A549 (cell line): Measurements from ENCODE around the gene DLK2. TPM values are rescaled to one million over a fixed set of nuclear protein-coding genes. Genes with fewer than 3 reads are reported as not detected.

Experiments
- ATAC-seq, 2 experiments: fragments of 200-7000 bp in 1 of 2; fragments of >200 bp in 1 of 2; cut with Nextera tagmentation in 1 of 2; cut with Tn5 transposase in 1 of 2; 3 replicates each; pipeline versions ENCODE4 v1.8.0 to v1.9.1; 2018 to 2020; ENCODE audit warnings: mild to moderate bottlenecking in 1 of 2, moderate library complexity in 1 of 2
- CTCF ChIA-PET: fragments of 300-600 bp; sonication (Branson Sonifier 250); formaldehyde crosslinking; extraction: SDS; loops from one replicate; lab custom pipeline; 2021; ENCODE audit warnings: antibody characterized with exemption, inconsistent platforms; lab: Yijun Ruan, JAX
- POLR2A ChIA-PET: fragments of 350-600 bp; formaldehyde crosslinking; extraction: SDS; loops from one replicate; lab custom pipeline; 2021; ENCODE audit warnings: antibody characterized with exemption, inconsistent platforms; lab: Yijun Ruan, JAX
- DNase-seq, 2 experiments: peaks; one replicate each; pipeline versions ENCODE4 v3.0.0 to v3.0.0-alpha.2; 2011 to 2016; ENCODE audit warnings: low read depth in 1 of 2, low spot score in 1 of 2
- FAIRE-seq: peaks from 2 replicates; lab custom pipeline; 2011; peaks lifted over from hg19 to GRCh38; lab: Jason Lieb, UNC
- H3K27ac ChIP-seq, 2 experiments: fragments of >200 bp; sonication (Bioruptor Twin); formaldehyde crosslinking; 3 replicates each; pipeline ENCODE4 v1.5.1; 2016 to 2017
- H3K4me1 ChIP-seq: fragments of >200 bp; sonication (Bioruptor Twin); formaldehyde crosslinking; 3 replicates; pipeline ENCODE4 v1.6.1; 2016
- H3K4me2 ChIP-seq: fragments of >200 bp; sonication (Bioruptor Twin); formaldehyde crosslinking; 3 replicates; pipeline ENCODE4 v1.6.1; 2016
- H3K4me3 ChIP-seq: fragments of >200 bp; sonication (Bioruptor Twin); formaldehyde crosslinking; 3 replicates; pipeline ENCODE4 v1.5.1; 2016
- H3K9me3 ChIP-seq: fragments of >200 bp; sonication (Bioruptor Twin); formaldehyde crosslinking; 3 replicates; pipeline ENCODE4 v1.6.1; 2016
- BHLHE40 ChIP-seq: IDR thresholded peaks from 2 replicates; pipeline ENCODE4 v1.6.1; 2012; ENCODE audit warnings: low read depth, low read length, inconsistent platforms
- CBX2 ChIP-seq: fragments of 200-600 bp; sonication (generic); IDR thresholded peaks from 2 replicates; pipeline ENCODE4 v1.6.1; 2016; ENCODE audit warnings: low read depth, mild to moderate bottlenecking, borderline replicate concordance
- CBX8 ChIP-seq: fragments of 200-600 bp; sonication (generic); IDR thresholded peaks from 2 replicates; pipeline ENCODE4 v1.6.1; 2016
- CHD2 ChIP-seq: fragments of 150-350 bp; IDR thresholded peaks from 2 replicates; pipeline ENCODE4 v1.6.1; 2014; ENCODE audit warnings: low read length; ENCODE audit not compliant: partially characterized antibody
- CHD4 ChIP-seq: fragments of 200-600 bp; sonication (generic); IDR thresholded peaks from 2 replicates; pipeline ENCODE4 v1.6.1; 2016; ENCODE audit warnings: antibody characterized with exemption, mild to moderate bottlenecking, borderline replicate concordance
- EP300 ChIP-seq, 2 experiments: fragments of >200 bp; sonication (Bioruptor Twin); formaldehyde crosslinking; IDR thresholded peaks; 2 replicates in 1 of 2; 3 replicates in 1 of 2; pipeline ENCODE4 v1.6.1; 2016 to 2017
- FOXS1 ChIP-seq: fragments of 250-450 bp; sonication (Bioruptor Pico); IDR thresholded peaks from 2 replicates; pipeline ENCODE4 v1.5.0; 2020; ENCODE audit warnings: mild to moderate bottlenecking, moderate library complexity
- HEYL ChIP-seq: fragments of 250-450 bp; sonication (Bioruptor Pico); IDR thresholded peaks from 2 replicates; pipeline ENCODE4 v1.8.0; 2021; ENCODE audit warnings: mild to moderate bottlenecking, moderate library complexity
- KDM1A ChIP-seq: fragments of 200-600 bp; sonication (generic); IDR thresholded peaks from 2 replicates; pipeline ENCODE4 v1.6.1; 2016; ENCODE audit warnings: low read depth, mild to moderate bottlenecking
- KDM5A ChIP-seq: fragments of 200-600 bp; sonication (generic); IDR thresholded peaks from 2 replicates; pipeline ENCODE4 v1.6.1; 2016; ENCODE audit warnings: antibody characterized with exemption, mild to moderate bottlenecking
- MYC ChIP-seq: IDR thresholded peaks from 2 replicates; pipeline ENCODE4 v1.6.1; 2012; ENCODE audit warnings: mild to moderate bottlenecking, inconsistent platforms, low read length, improper control_type of control experiment, borderline replicate concordance
- PHF8 ChIP-seq: fragments of 200-600 bp; sonication (generic); IDR thresholded peaks from 2 replicates; pipeline ENCODE4 v1.6.1; 2016; ENCODE audit warnings: low read depth, mild to moderate bottlenecking, antibody characterized with exemption, moderate library complexity, borderline replicate concordance
- POLR2A ChIP-seq: IDR thresholded peaks from 2 replicates; pipeline ENCODE4 v1.6.1; 2012; ENCODE audit warnings: mild to moderate bottlenecking, low read length
- POLR2AphosphoS2 ChIP-seq: conservative IDR thresholded peaks from 2 replicates; pipeline ENCODE4 v1.6.1; 2012; ENCODE audit warnings: low read length, improper control_type of control experiment, inconsistent platforms
- RARB ChIP-seq: fragments of 250-450 bp; sonication (Bioruptor Pico); IDR thresholded peaks from 2 replicates; pipeline ENCODE4 v1.8.0; 2021; ENCODE audit warnings: mild to moderate bottlenecking, moderate library complexity
- RNF2 ChIP-seq: fragments of 200-600 bp; sonication (generic); IDR thresholded peaks from 2 replicates; pipeline ENCODE4 v1.6.1; 2016; ENCODE audit warnings: low read depth, mild to moderate bottlenecking, antibody characterized with exemption, moderate library complexity, borderline replicate concordance
- SMC3 ChIP-seq: fragments of >200 bp; sonication (Bioruptor Twin); formaldehyde crosslinking; IDR thresholded peaks from 3 replicates; pipeline ENCODE4 v1.6.1; 2018; ENCODE audit warnings: inconsistent platforms
- SREBF2 ChIP-seq: fragments of 450-650 bp; IDR thresholded peaks from 2 replicates; pipeline ENCODE4 v1.6.1; 2014; ENCODE audit warnings: mild to moderate bottlenecking, moderate library complexity
- ZSCAN20 ChIP-seq: fragments of 250-450 bp; sonication (Bioruptor Pico); IDR thresholded peaks from 2 replicates; pipeline ENCODE4 v1.8.0; 2022; ENCODE audit warnings: mild to moderate bottlenecking, moderate library complexity
- WGBS: methylation state at CpG from one replicate; pipeline ENCODE4 v1.1.6; 2017; ENCODE audit errors: missing lambda C conversion rate; 5-methylcytosine and 5-hydroxymethylcytosine counted together
- polyA plus RNA-seq, 4 experiments: library from polyadenylated mRNA; depleted of rRNA in 3 of 4; stranded (reverse); fragments of >200 nt; fragmentation: RNase III in 1 of 4; extraction: RNeasy Plus Mini Kit Qiagen cat#74134 plus additional on column Dnase treatment in 1 of 4; gene quantifications; 2 replicates in 3 of 4; 3 replicates in 1 of 4; pipeline ENCODE4 v1.2.3, GENCODE V29; 2011 to 2017
- TF ChIP-seq, protein P1 (sequence below): IDR thresholded peaks from 2 replicates; pipeline ENCODE4 v1.6.1; 2012
- TF ChIP-seq, protein P2 (sequence below): fragments of >200 bp; sonication (Bioruptor Twin); formaldehyde crosslinking; IDR thresholded peaks from 3 replicates; pipeline ENCODE4 v1.6.1; 2016
- TF ChIP-seq, protein P3 (sequence below): IDR thresholded peaks from 2 replicates; pipeline ENCODE4 v1.6.1; 2012
- TF ChIP-seq, protein P4 (sequence below): fragments of 250-450 bp; sonication (Bioruptor Pico); IDR thresholded peaks from 2 replicates; pipeline ENCODE4 v1.5.0; 2020; ENCODE audit warnings: low read depth, mild to moderate bottlenecking, moderate library complexity

Gene DLK2
- polyA plus RNA-seq, 2 of the 4 experiments (the other 2 are of a cell fraction) = 2.5 to 2.9 TPM

DNA sequence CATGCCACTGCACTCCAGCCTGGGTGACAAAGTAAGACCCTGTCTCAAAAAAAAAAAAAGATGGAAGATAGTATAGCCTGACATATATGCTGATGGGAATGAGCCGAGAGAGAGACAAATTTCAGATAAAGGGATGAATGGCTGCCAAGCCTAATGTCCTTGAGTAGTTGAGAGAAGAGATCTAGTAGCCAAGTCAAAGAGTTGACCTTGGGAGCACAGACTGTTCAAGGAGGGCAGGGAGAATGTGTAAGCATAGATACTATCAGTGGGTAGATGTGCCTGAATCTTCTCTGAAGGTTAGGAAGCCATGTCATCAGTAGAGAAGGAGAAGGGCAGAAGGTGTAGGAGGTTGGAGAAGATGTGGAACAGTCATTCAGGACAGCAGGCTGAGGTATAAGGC is 48.1 kb downstream of the DLK2 start:
- no peaks in the 10 kb centered on the region for H3K9me3 ChIP-seq
- H3K4me3 ChIP-seq = no peak overlapping the region
- CTCF ChIA-PET = no interaction called here
- H3K4me1 ChIP-seq = no peaks in the 10 kb centered on the region
- POLR2A ChIA-PET = no interaction called here
- DNase-seq = no peak
- no peak overlapping the region for H3K4me2 ChIP-seq
- no peak for TF ChIP-seq KDM5A
- TF ChIP-seq RNF2 = no peak
- no peak for TF ChIP-seq POLR2AphosphoS2
- TF ChIP-seq SMC3 = no peak
- no peak for TF ChIP-seq CBX8
- TF ChIP-seq BHLHE40 = no peak
- no peak for FAIRE-seq
- ATAC-seq = no peak
- 85% methylated on average over 1 of the region's 1 CpG for WGBS
- H3K27ac ChIP-seq = no peak overlapping the region

DNA sequence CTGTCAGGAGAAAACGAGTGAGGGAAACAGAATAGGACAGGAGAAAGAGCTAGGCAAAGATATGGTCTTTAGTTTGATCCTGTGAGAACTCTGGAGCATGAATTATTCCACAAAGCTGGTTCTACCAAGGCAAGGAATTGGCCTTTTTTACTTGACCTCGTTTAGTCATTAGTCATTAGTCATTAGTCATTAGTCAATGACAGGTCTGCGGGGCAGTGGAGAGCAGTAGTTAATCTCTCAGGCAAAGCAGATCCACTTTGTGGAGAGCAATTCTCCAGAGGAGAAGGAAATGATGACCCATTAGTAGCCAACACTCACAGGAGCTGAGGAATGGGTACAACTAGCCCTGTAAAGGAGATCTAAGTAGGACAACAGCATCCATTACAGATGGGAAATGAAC is 50.0 kb downstream of the DLK2 start:
- CTCF ChIA-PET = no interaction called here
- FAIRE-seq = no peak

DNA sequence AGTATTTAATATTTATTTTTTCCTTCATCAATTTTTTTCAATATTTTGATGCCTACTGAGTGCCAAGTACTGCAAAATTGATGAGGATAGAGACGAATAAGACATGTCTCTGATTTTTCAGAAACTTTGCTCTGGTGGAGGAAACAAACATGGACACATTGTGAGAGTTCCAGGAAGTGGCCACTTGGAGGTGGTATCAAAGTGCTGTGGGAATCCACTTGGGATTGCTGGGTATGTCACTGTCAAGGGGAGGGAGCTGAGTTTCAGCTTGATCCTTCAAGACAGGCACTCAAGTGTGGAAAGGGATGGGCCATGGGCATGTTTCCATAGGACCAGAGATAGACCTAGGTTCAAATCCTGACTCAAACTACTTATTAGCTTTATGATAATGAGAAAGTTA is 52.5 kb downstream of the DLK2 start:
- CTCF ChIA-PET = interaction anchor here (0.6 to 1.4 kb wide), 4 partner anchors 11 to 368 kb away, joined by 3 read pairs; no protein-coding TSS in a partner anchor
- DNase-seq = peak; percentile 7 to 15
- POLR2A ChIA-PET = no interaction called here
- no peak overlapping the region for H3K4me3 ChIP-seq
- H3K4me1 ChIP-seq = no peaks in the 10 kb centered on the region
- H3K4me2 ChIP-seq = no peak overlapping the region
- WGBS = 55% methylated on average over 1 of the region's 1 CpG
- H3K27ac ChIP-seq = no peak overlapping the region
- no peak for FAIRE-seq
- H3K9me3 ChIP-seq = no peaks in the 10 kb centered on the region
- ATAC-seq = peak; percentile 55 to 62; a peak in 4 of 6 replicates
- TF ChIP-seq ZSCAN20 (CRISPR knock-in tag) = no peak
- TF ChIP-seq, protein P1, sequence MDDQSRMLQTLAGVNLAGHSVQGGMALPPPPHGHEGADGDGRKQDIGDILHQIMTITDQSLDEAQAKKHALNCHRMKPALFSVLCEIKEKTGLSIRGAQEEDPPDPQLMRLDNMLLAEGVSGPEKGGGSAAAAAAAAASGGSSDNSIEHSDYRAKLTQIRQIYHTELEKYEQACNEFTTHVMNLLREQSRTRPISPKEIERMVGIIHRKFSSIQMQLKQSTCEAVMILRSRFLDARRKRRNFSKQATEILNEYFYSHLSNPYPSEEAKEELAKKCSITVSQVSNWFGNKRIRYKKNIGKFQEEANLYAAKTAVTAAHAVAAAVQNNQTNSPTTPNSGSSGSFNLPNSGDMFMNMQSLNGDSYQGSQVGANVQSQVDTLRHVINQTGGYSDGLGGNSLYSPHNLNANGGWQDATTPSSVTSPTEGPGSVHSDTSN = no peak
- no peak for TF ChIP-seq POLR2A
- no peak for TF ChIP-seq EP300 (IDR thresholded peaks at IDR 0.05)
- no peak for TF ChIP-seq SREBF2
- no peak for TF ChIP-seq CBX2
- TF ChIP-seq, protein P2, sequence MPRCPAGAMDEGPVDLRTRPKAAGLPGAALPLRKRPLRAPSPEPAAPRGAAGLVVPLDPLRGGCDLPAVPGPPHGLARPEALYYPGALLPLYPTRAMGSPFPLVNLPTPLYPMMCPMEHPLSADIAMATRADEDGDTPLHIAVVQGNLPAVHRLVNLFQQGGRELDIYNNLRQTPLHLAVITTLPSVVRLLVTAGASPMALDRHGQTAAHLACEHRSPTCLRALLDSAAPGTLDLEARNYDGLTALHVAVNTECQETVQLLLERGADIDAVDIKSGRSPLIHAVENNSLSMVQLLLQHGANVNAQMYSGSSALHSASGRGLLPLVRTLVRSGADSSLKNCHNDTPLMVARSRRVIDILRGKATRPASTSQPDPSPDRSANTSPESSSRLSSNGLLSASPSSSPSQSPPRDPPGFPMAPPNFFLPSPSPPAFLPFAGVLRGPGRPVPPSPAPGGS = no peak
- TF ChIP-seq CHD4 = no peak
- no peak for TF ChIP-seq FOXS1 (CRISPR knock-in tag)
- TF ChIP-seq, protein P3, sequence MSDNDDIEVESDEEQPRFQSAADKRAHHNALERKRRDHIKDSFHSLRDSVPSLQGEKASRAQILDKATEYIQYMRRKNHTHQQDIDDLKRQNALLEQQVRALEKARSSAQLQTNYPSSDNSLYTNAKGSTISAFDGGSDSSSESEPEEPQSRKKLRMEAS = no peak
- no peak for TF ChIP-seq PHF8
- no peak for TF ChIP-seq RARB
- TF ChIP-seq, protein P4, sequence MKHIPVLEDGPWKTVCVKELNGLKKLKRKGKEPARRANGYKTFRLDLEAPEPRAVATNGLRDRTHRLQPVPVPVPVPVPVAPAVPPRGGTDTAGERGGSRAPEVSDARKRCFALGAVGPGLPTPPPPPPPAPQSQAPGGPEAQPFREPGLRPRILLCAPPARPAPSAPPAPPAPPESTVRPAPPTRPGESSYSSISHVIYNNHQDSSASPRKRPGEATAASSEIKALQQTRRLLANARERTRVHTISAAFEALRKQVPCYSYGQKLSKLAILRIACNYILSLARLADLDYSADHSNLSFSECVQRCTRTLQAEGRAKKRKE (CRISPR knock-in tag) = no peak

More for the DNA sequence above, 50.0 kb downstream of the DLK2 start:
- POLR2A ChIA-PET = no interaction called here
- H3K9me3 ChIP-seq = no peaks in the 10 kb centered on the region
- H3K4me3 ChIP-seq = no peak overlapping the region
- DNase-seq = no peak
- ATAC-seq = no peak
- no peak overlapping the region for H3K4me2 ChIP-seq
- no peak overlapping the region for H3K27ac ChIP-seq
- no peak for TF ChIP-seq MYC
- no peak for TF ChIP-seq CHD2
- no peak for TF ChIP-seq HEYL (CRISPR knock-in tag)
- no peak for TF ChIP-seq KDM1A
- WGBS = 4% methylated on average over 3 of the region's 3 CpGs
- H3K4me1 ChIP-seq = no peaks in the 10 kb centered on the region
